Measurements from ENCODE around the gene KCND1. TPM values are rescaled to one million over a fixed set of nuclear protein-coding genes. Genes with fewer than 3 reads are reported as not detected.
A peak's percentile ranks its signal among the peaks of the same experiment; 100 is the strongest.

KCND1 gene
- total and polyA plus RNA-seq, 10 of the 15 experiments (the other 5 are each of a cell fraction or from before 2014, with no cell fraction given), result 0.02 to 1.0 (median 0.39) TPM

GRCh38 chrX:48938721-48939425, 32.8 kb downstream of the KCND1 start (continued):
- TF ChIP-seq PKNOX1 (IDR thresholded peaks at IDR 0.05) (no peak), E2F8 (IDR thresholded peaks at IDR 0.05; ENCODE audit: low read depth, partially characterized antibody) (no peak), ATF7 (IDR thresholded peaks at IDR 0.05; ENCODE audit: low read depth) (peak; percentile 66), HCFC1 (IDR thresholded peaks at IDR 0.05; ENCODE audit: low read length) (no peak), KLF5 (IDR thresholded peaks at IDR 0.05; ENCODE audit: partially characterized antibody) (peak; percentile 21), MEF2A (IDR thresholded peaks at IDR 0.05; ENCODE audit: insufficient read depth, low read depth, low read length) (peak; percentile 50; the same call in 1 of the 2 replicates), CBFB (IDR thresholded peaks at IDR 0.05; ENCODE audit: low read depth) (no peak), IKZF1 (conservative IDR thresholded peaks at IDR 0.05) (peak; percentile 97), ATF2 (IDR thresholded peaks at IDR 0.05; ENCODE audit: low read length) (peak; percentile 65; the same call in 1 of the 2 replicates), PML (IDR thresholded peaks at IDR 0.05; ENCODE audit: low read length) (0 out of 2 replicates have a peak, but pooled peaks have one; percentile 44), SMAD1 (IDR thresholded peaks at IDR 0.05; ENCODE audit: low read depth, partially characterized antibody) (peak; percentile 65), IKZF2 (IDR thresholded peaks at IDR 0.05) (peak; percentile 98 to 99), FOS (IDR thresholded peaks at IDR 0.05; ENCODE audit: borderline replicate concordance, extremely low read depth, insufficient read length) (no peak), ZBED1 (IDR thresholded peaks at IDR 0.05; ENCODE audit: borderline replicate concordance) (no peak), TAF1 (IDR thresholded peaks at IDR 0.05; ENCODE audit: borderline replicate concordance, low read depth, low read length) (0 out of 2 replicates have a peak, but pooled peaks have one; percentile 12), NFIC (IDR thresholded peaks at IDR 0.05; ENCODE audit: low read depth, low read length) (peak; percentile 80), RELA (IDR thresholded peaks at IDR 0.05; ENCODE audit: borderline replicate concordance, partially characterized antibody) (peak; percentile 96), ZNF217 (IDR thresholded peaks at IDR 0.05) (no peak), PAX5 (IDR thresholded peaks at IDR 0.05; ENCODE audit: borderline replicate concordance, low read depth, low read length) (peak; percentile 91), REST (IDR thresholded peaks at IDR 0.05; ENCODE audit: low read depth, low read length) (no peak), TCF12 (IDR thresholded peaks at IDR 0.05; ENCODE audit: low read depth, low read length) (peak; percentile 100)

Data from GM12878 (cell line).